AG04450 (cell line): ENCODE results near the gene B3GAT1. TPM values are rescaled to one million over a fixed set of nuclear protein-coding genes. Genes with fewer than 3 reads are reported as not detected.

Experiments used
- CTCF ChIA-PET: fragments of 300-600, 350-600 bp; formaldehyde crosslinking; extraction: SDS; loops from one replicate; lab custom pipeline; 2022; ENCODE audit warnings: antibody characterized with exemption, inconsistent platforms; lab: Charles Lee
- POLR2A ChIA-PET: fragments of 350-600 bp; formaldehyde crosslinking; extraction: SDS; loops from one replicate; lab custom pipeline; 2021; ENCODE audit warnings: antibody characterized with exemption, inconsistent platforms; lab: Yijun Ruan, JAX
- DNase-seq: peaks from one replicate; pipeline ENCODE4 v3.0.0-alpha.2; 2011; ENCODE audit warnings: low read depth, low spot score
- H3K27ac ChIP-seq: one replicate; pipeline ENCODE4 v1.5.1; 2012; ENCODE audit warnings: low read depth, low read length, control low read depth
- H3K27me3 ChIP-seq: one replicate; pipeline ENCODE4 v1.6.0; 2012; ENCODE audit warnings: low read length; ENCODE audit not compliant: control insufficient read depth, insufficient read depth
- H3K4me3 ChIP-seq: 2 replicates; pipeline ENCODE4 v1.5.1; 2011; ENCODE audit warnings: mild to moderate bottlenecking, low read depth, low read length, control low read depth
- H3K9me3 ChIP-seq: 2 replicates; pipeline ENCODE4 v1.5.1; 2012; ENCODE audit warnings: low read length; ENCODE audit not compliant: control insufficient read depth, insufficient read depth
- polyA plus RNA-seq: library from polyadenylated mRNA; depleted of rRNA; stranded (reverse); fragments of >200 nt; gene quantifications from 2 replicates; pipeline ENCODE4 v1.2.3, GENCODE V29; 2011
- TF ChIP-seq, protein P1 (sequence below): IDR thresholded peaks from 2 replicates; pipeline ENCODE4 v1.5.1; 2011; ENCODE audit warnings: low read depth, low read length, control low read depth, inconsistent platforms

The B3GAT1 gene
- polyA plus RNA-seq, 1 experiment = not detected

- Histone ChIP-seq H3K27ac (no peak overlapping the region), H3K9me3 (peaks cover 70% of the 10 kb centered on the region), H3K4me3 (no peak overlapping the region), H3K27me3 (no peaks in the 10 kb centered on the region)
- CTCF ChIA-PET = no interaction called here
- TF ChIP-seq, protein P1, sequence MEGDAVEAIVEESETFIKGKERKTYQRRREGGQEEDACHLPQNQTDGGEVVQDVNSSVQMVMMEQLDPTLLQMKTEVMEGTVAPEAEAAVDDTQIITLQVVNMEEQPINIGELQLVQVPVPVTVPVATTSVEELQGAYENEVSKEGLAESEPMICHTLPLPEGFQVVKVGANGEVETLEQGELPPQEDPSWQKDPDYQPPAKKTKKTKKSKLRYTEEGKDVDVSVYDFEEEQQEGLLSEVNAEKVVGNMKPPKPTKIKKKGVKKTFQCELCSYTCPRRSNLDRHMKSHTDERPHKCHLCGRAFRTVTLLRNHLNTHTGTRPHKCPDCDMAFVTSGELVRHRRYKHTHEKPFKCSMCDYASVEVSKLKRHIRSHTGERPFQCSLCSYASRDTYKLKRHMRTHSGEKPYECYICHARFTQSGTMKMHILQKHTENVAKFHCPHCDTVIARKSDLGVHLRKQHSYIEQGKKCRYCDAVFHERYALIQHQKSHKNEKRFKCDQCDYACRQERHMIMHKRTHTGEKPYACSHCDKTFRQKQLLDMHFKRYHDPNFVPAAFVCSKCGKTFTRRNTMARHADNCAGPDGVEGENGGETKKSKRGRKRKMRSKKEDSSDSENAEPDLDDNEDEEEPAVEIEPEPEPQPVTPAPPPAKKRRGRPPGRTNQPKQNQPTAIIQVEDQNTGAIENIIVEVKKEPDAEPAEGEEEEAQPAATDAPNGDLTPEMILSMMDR = no peak
- POLR2A ChIA-PET = no interaction called here
- DNase-seq = no peak
These were observed 39.1 kb downstream of the B3GAT1 start for GRCh38 chr11:134372961-134373360.

- H3K9me3 ChIP-seq = peaks cover 67% of the 10 kb centered on the region
These were observed 39.5 kb downstream of the B3GAT1 start for GRCh38 chr11:134372536-134372935.

DNA sequence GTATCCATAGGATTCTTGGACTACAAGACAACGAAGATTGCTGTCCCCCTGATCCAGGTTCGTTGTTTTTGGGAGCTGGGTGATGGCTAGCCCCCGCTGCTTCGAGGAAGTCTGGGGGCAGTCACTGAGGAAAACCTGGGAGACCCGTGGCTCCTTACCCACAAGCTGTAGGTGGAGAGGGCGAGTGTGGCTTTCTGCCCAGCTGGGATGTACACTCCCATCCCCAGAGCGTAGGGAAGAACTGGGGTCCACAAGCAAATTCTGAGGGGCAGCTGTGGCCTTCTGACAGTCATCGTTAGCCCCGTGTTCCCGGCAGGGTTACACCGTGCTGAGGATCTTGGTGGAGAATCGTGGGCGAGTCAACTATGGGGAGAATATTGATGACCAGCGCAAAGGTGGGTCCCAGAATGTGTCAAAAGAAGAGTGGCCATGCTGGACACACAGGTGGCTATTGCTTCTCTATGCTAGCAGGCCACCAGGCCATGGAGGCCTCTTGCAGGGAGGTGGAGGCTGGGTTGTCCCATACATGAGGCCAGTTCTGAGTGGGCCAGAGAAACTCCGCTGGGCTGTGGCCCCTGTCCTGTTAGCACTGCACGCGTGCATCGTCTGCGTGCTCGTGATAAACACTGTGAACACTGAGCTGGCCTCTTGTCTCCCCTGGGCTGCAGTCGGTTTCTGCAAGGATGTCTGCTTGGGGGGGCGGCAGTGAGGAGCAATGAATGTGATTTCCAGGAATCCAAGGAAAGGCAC, 40.4 kb downstream of the B3GAT1 start:
- Histone ChIP-seq H3K27me3 (no peaks in the 10 kb centered on the region), H3K9me3 (peaks cover 63% of the 10 kb centered on the region), H3K4me3 (no peak overlapping the region), H3K27ac (no peak overlapping the region)
- POLR2A ChIA-PET = no interaction called here
- no peak for DNase-seq
- TF ChIP-seq, protein P1 = no peak
- CTCF ChIA-PET = no interaction called here

More at GRCh38 chr11:134372536-134372935, 39.5 kb downstream of the B3GAT1 start:
- no peaks in the 10 kb centered on the region for H3K27me3 ChIP-seq
- ChIA-PET CTCF (no interaction called here), POLR2A (no interaction called here)
- no peak for DNase-seq
- H3K4me3 ChIP-seq = no peak overlapping the region
- H3K27ac ChIP-seq = no peak overlapping the region
- TF ChIP-seq, protein P1 = no peak

- ChIA-PET POLR2A (no interaction called here), CTCF (no interaction called here)
- no peak for DNase-seq
- TF ChIP-seq, protein P1 = no peak
- Histone ChIP-seq H3K27ac (no peak overlapping the region), H3K27me3 (no peaks in the 10 kb centered on the region), H3K9me3 (peaks cover 57% of the 10 kb centered on the region), H3K4me3 (no peak overlapping the region)
These were observed 41.3 kb downstream of the B3GAT1 start for GRCh38 chr11:134370526-134371435.
